Upper lobe of right lung (tissue), 1 donor: ENCODE data around the gene PTPRG. TPM values are rescaled to one million over a fixed set of nuclear protein-coding genes. Genes with fewer than 3 reads are reported as not detected.

Experiments used
- ATAC-seq: fragments of 200-7000 bp; cut with Tn5 transposase; one replicate; pipeline ENCODE4 v1.9.1; 2020; ENCODE audit warnings: mild to moderate bottlenecking, moderate library complexity
- DNase-seq: peaks from one replicate; pipeline ENCODE4 v3.0.0-alpha.2; 2020
- H3K27ac ChIP-seq: fragments of 200-600 bp; one replicate; pipeline ENCODE4 v1.8.0; 2022
- H3K27me3 ChIP-seq: fragments of 200-600 bp; one replicate; pipeline ENCODE4 v1.8.0; 2022; ENCODE audit warnings: mild to moderate bottlenecking
- H3K36me3 ChIP-seq: fragments of 200-600 bp; one replicate; pipeline ENCODE4 v1.8.0; 2022
- H3K4me1 ChIP-seq: fragments of 200-600 bp; one replicate; pipeline ENCODE4 v1.8.0; 2022
- H3K4me3 ChIP-seq: fragments of 200-600 bp; one replicate; pipeline ENCODE4 v1.8.0; 2022; ENCODE audit warnings: mild to moderate bottlenecking
- H3K9me3 ChIP-seq: fragments of 200-600 bp; one replicate; pipeline ENCODE4 v1.8.0; 2022
- CTCF ChIP-seq: fragments of 200-600 bp; IDR thresholded peaks from one replicate; pipeline ENCODE4 v1.8.0; 2022; ENCODE audit warnings: antibody characterized with exemption
- intact Hi-C: fragments of 100-400 bp; cut with DNase I; formaldehyde crosslinking; loops from one replicate; pipeline ENCODE4 v1.11.0; 2022
- total RNA-seq: library from RNA; stranded (reverse); fragmentation: NEBNext Ultra II Directional; extraction: Animal tissue kit (Norgen Biotek cat#: 25700); gene quantifications from one replicate; pipeline ENCODE4 v1.2.1, GENCODE V29; 2021
- donor health status: DM: no; HTN: yes; CAD: no; lungs with severe emphysema.

The PTPRG gene
- total RNA-seq, 1 donor from 2014 or later: 86.7 TPM

GRCh38 chr3:61618871-61619270 is 57.5 kb downstream of the PTPRG start:
- no peaks in the 10 kb centered on the region for H3K27me3 ChIP-seq
- no peak for TF ChIP-seq CTCF
- ATAC-seq (no peak), DNase-seq (no peak)
- intact Hi-C loops: no loop called here
- no peak overlapping the region for H3K4me3 ChIP-seq
- H3K27ac ChIP-seq: no peak overlapping the region
- H3K36me3 ChIP-seq: no peaks in the 10 kb centered on the region
- H3K4me1 ChIP-seq: peaks cover 9% of the 10 kb centered on the region
- no peaks in the 10 kb centered on the region for H3K9me3 ChIP-seq

GRCh38 chr3:61620073-61620472 is 58.7 kb downstream of the PTPRG start:
- DNase-seq: no peak
- no peak for ATAC-seq
- peaks cover 9% of the 10 kb centered on the region for H3K4me1 ChIP-seq
- no peaks in the 10 kb centered on the region for H3K36me3 ChIP-seq
- H3K4me3 ChIP-seq: no peak overlapping the region
- H3K27me3 ChIP-seq: no peaks in the 10 kb centered on the region
- TF ChIP-seq CTCF: no peak
- H3K9me3 ChIP-seq: no peaks in the 10 kb centered on the region
- intact Hi-C loops: no loop called here
- H3K27ac ChIP-seq: no peak overlapping the region

- H3K4me1 ChIP-seq: peaks cover 13% of the 10 kb centered on the region
- H3K9me3 ChIP-seq: no peaks in the 10 kb centered on the region
- no peak overlapping the region for H3K27ac ChIP-seq
- intact Hi-C loops: no loop called here
- H3K36me3 ChIP-seq: no peaks in the 10 kb centered on the region
- no peaks in the 10 kb centered on the region for H3K27me3 ChIP-seq
- H3K4me3 ChIP-seq: no peak overlapping the region
- DNase-seq: no peak
- ATAC-seq: no peak
- TF ChIP-seq CTCF: no peak
Observed at GRCh38 chr3:61624300-61624699, 62.9 kb downstream of the PTPRG start.

- no peak for TF ChIP-seq CTCF
- no peaks in the 10 kb centered on the region for H3K9me3 ChIP-seq
- no peak overlapping the region for H3K27ac ChIP-seq
- H3K4me3 ChIP-seq: no peak overlapping the region
- ATAC-seq: no peak
- H3K27me3 ChIP-seq: no peaks in the 10 kb centered on the region
- H3K36me3 ChIP-seq: no peaks in the 10 kb centered on the region
- DNase-seq: no peak
- intact Hi-C loops: no loop called here
- peaks cover 19% of the 10 kb centered on the region for H3K4me1 ChIP-seq
Observed at GRCh38 chr3:61625429-61625828, 64.1 kb downstream of the PTPRG start.

- Histone ChIP-seq H3K4me1 (peaks cover 19% of the 10 kb centered on the region), H3K27ac (no peak overlapping the region), H3K27me3 (no peaks in the 10 kb centered on the region), H3K9me3 (no peaks in the 10 kb centered on the region), H3K4me3 (no peak overlapping the region), H3K36me3 (no peaks in the 10 kb centered on the region)
- DNase-seq (no peak), ATAC-seq (no peak)
- intact Hi-C loops: no loop called here
- no peak for TF ChIP-seq CTCF
Observed at GRCh38 chr3:61626484-61626883, 65.1 kb downstream of the PTPRG start.

GRCh38 chr3:61627768-61628185 is 66.4 kb downstream of the PTPRG start:
- no peak for DNase-seq
- Histone ChIP-seq H3K27me3 (no peaks in the 10 kb centered on the region), H3K4me1 (peaks cover 19% of the 10 kb centered on the region), H3K4me3 (no peak overlapping the region), H3K9me3 (no peaks in the 10 kb centered on the region), H3K36me3 (no peaks in the 10 kb centered on the region), H3K27ac (no peak overlapping the region)
- TF ChIP-seq CTCF: no peak
- intact Hi-C loops: no loop called here
- ATAC-seq: no peak
